Measurements from ENCODE around the gene ALG3. TPM values are rescaled to one million over a fixed set of nuclear protein-coding genes. Genes with fewer than 3 reads are reported as not detected.

Gene ALG3
- total RNA-seq, 1 donor from 2014 or later = 34.0 TPM

DNA sequence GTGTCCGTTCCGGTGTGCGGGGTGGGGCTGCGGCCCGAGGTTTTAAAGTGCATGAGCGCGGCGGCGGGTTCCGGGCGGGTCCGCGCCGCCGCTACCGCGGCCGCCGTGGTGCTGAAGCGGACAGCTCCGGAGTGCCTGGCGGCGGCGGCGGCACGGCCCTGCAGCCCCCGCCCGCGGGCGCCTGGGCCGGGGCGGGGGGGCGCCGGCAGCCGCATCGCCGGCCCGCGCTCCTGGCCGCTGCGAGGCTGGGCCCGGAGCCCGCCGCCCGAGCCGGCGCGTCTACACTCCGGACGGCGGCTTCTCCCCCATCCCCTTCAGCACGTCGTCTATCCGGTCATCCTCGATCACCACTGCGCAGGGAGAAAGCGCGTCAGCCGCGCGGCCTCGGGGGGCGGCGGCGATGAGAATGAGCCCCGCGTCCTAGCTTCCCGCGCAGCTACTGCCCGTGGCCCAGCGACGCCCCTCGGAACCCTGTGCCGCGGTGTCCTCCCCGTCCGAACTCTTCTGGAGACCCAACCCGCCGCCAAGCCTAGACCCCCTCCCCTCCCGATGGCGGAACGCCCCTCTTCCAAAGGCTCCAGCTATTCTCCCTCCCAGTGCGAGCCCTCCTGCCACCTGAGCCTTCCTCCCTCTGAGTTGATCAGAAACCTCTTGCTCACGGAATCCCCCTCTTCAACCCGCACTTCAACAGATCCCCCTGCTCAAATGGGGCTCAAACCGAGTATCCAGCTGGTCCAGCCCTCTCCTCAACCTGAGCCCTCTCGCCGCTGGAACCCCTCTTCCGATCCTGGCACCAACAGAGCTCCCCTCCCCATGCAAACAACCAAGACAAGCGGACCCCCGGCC is 11.3 kb upstream of the ALG3 start:
- peaks cover 44% of the 10 kb centered on the region for H3K27me3 Mint-ChIP-seq

DNA sequence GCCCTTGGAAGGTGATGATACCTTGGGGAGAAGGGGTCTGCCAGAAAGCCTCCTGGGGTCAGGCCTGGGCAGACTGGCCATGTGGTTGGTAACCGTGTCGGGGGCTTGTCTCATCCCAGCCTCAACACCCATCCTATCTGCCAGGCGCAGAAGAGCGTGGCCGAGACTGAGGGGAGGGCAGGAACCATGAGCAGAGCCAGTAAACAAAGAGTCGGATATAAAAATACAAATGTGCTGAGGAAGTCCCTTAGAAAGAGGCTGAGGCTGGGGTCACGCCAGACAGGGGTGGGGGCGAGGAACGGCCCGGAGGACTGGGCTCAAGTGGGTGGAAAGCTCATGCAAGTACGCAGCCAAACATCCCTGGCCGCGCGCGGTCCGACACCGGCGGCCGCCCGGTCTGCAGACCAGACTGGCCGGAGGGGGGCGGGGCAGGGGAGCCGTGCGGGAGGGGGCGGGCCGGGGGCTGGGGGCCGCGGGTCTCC is 10.7 kb upstream of the ALG3 start:
- DNase-seq (no peak), ATAC-seq (ENCODE audit: low read depth) (no peak)
- Mint-ChIP-seq H3K27ac (no peak overlapping the region), H3K9me3 (no peaks in the 10 kb centered on the region), H3K36me3 (ENCODE audit: low read depth) (no peaks in the 10 kb centered on the region), H3K4me1 (peaks cover 28% of the 10 kb centered on the region), H3K4me3 (peak overlapping the region; percentile 60), H3K27me3 (peaks cover 37% of the 10 kb centered on the region)
- ChIA-PET POLR2A (no interaction called here), CTCF (interaction anchor here (2.4 kb wide), 1 partner anchor 32 kb away, joined by 8 read pairs; no protein-coding TSS in a partner anchor)
- intact Hi-C loops (cut with micrococcal nuclease) = no loop called here
- TF ChIP-seq, protein P1, sequence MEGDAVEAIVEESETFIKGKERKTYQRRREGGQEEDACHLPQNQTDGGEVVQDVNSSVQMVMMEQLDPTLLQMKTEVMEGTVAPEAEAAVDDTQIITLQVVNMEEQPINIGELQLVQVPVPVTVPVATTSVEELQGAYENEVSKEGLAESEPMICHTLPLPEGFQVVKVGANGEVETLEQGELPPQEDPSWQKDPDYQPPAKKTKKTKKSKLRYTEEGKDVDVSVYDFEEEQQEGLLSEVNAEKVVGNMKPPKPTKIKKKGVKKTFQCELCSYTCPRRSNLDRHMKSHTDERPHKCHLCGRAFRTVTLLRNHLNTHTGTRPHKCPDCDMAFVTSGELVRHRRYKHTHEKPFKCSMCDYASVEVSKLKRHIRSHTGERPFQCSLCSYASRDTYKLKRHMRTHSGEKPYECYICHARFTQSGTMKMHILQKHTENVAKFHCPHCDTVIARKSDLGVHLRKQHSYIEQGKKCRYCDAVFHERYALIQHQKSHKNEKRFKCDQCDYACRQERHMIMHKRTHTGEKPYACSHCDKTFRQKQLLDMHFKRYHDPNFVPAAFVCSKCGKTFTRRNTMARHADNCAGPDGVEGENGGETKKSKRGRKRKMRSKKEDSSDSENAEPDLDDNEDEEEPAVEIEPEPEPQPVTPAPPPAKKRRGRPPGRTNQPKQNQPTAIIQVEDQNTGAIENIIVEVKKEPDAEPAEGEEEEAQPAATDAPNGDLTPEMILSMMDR (IDR thresholded peaks at IDR 0.05) = no peak

More for the DNA sequence above, 11.3 kb upstream of the ALG3 start:
- Mint-ChIP-seq H3K9me3 (no peaks in the 10 kb centered on the region), H3K4me3 (peak overlapping the region; percentile 79), H3K27ac (no peak overlapping the region), H3K4me1 (peaks cover 28% of the 10 kb centered on the region), H3K36me3 (ENCODE audit: low read depth) (no peaks in the 10 kb centered on the region)
- TF ChIP-seq, protein P1 (IDR thresholded peaks at IDR 0.05) = no peak
- intact Hi-C loops (cut with micrococcal nuclease) = loop anchor here (2.0 to 5.0 kb wide), 2 partner anchors 33 to 39 kb away; partner anchors contain the start of genes PSMD2 and VWA5B2
- POLR2A ChIA-PET = interaction anchor here (1.2 kb wide), 1 partner anchor 10 kb away, joined by 4 read pairs; the partner anchor contains the start of gene EEF1AKMT4
- CTCF ChIA-PET = interaction anchor here (1.1 to 2.4 kb wide), 2 partner anchors 10 to 32 kb away, joined by 3 to 8 read pairs; partner anchors contain the start of gene EEF1AKMT4
- ATAC-seq (ENCODE audit: low read depth) (peak; percentile 72), DNase-seq (peak; percentile 38)

DNA sequence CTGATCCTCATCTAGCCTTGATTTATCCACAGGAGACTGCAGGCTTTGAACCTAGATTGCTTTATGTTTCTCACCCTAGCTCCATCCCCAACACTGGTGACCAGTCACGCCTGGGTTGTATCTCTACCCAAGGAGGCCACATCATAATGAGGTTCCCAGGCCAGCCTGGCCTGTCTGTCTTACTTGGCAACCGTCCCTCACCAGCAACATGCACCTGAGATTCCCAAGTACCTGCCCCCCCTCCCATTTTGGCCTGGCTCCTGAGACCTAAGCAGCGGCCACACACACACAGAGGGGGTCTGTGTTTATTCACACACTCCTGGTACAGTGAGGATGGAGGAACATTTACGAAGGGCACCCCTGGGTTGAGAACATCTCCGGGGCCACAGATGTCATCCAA is 10.2 kb upstream of the ALG3 start:
- no peaks in the 10 kb centered on the region for H3K36me3 Mint-ChIP-seq (ENCODE audit: low read depth)
- ChIA-PET CTCF (no interaction called here), POLR2A (no interaction called here)
- no peaks in the 10 kb centered on the region for H3K9me3 Mint-ChIP-seq
- H3K27me3 Mint-ChIP-seq = peaks cover 33% of the 10 kb centered on the region
- H3K27ac Mint-ChIP-seq = no peak overlapping the region
- intact Hi-C loops (cut with micrococcal nuclease) = no loop called here
- TF ChIP-seq, protein P1 (IDR thresholded peaks at IDR 0.05) = no peak
- H3K4me3 Mint-ChIP-seq = peak overlapping the region; percentile 35
- H3K4me1 Mint-ChIP-seq = peaks cover 28% of the 10 kb centered on the region
- DNase-seq (no peak), ATAC-seq (ENCODE audit: low read depth) (no peak)

DNA sequence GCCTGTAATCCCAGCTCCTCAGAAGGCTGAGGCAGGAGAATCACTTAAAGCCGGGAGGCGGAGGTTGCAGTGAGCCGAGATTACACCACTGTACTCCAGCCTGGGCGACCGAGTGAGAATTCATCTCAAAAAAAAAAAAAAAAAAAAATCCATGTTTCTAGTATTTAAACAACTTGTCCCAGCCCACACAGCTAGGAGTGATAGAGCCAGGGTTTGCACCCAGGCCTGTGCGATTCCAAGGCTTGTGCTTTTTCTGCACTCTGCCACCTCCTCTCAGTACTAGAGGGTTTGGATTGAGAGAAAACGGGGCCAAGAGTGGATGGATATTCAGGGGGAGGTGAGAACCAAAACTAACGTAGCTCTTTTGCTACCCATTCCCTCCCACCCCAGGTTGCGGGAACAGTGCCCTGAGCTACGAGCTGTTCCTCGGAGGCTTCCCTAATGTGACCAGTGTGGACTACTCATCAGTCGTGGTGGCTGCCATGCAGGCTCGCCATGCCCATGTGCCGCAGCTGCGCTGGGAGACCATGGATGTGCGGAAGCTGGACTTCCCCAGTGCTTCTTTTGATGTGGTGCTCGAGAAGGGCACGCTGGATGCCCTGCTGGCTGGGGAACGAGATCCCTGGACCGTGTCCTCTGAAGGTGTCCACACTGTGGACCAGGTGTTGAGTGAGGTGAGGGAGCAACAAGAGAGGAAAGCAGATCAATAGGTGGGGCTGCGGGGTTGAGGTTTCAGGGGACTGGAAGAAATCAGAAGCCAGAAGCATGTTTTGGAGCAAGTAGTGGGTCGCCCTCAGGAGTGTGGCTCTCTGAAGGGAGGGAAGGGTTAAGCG is 8.5 kb upstream of the ALG3 start:
- ATAC-seq (ENCODE audit: low read depth) = no peak
- H3K4me3 Mint-ChIP-seq = no peak overlapping the region
- ChIA-PET CTCF (no interaction called here), POLR2A (no interaction called here)
- H3K27me3 Mint-ChIP-seq = peaks cover 25% of the 10 kb centered on the region
- DNase-seq = no peak
- H3K36me3 Mint-ChIP-seq (ENCODE audit: low read depth) = no peaks in the 10 kb centered on the region
- H3K4me1 Mint-ChIP-seq = peaks cover 23% of the 10 kb centered on the region
- TF ChIP-seq, protein P1 (IDR thresholded peaks at IDR 0.05) = no peak
- H3K27ac Mint-ChIP-seq = no peak overlapping the region
- intact Hi-C loops (cut with micrococcal nuclease) = no loop called here
- H3K9me3 Mint-ChIP-seq = no peaks in the 10 kb centered on the region

All from activated B cell treated with CpG ODN at 0.5 μM for 24 hours (primary cell).